HEK293T (cell line): ENCODE results near the gene TAAR6.

Experiments
- ARNT ChIP-seq: fragments of 450-650 bp; IDR thresholded peaks from 2 replicates; pipeline ENCODE4 v1.6.1; 2017; ENCODE audit warnings: mild to moderate bottlenecking
- CTBP1 ChIP-seq: fragments of 450-650 bp; IDR thresholded peaks from 2 replicates; pipeline ENCODE4 v1.6.1; 2016; ENCODE audit warnings: borderline replicate concordance
- ELF4 ChIP-seq: fragments of 450-650 bp; IDR thresholded peaks from 2 replicates; pipeline ENCODE4 v1.6.1; 2017; ENCODE audit warnings: antibody characterized with exemption
- SP1 ChIP-seq: fragments of 450-650 bp; IDR thresholded peaks from 2 replicates; pipeline ENCODE4 v1.6.1; 2017
- SUZ12 ChIP-seq: fragments of 450-650 bp; IDR thresholded peaks from 2 replicates; pipeline ENCODE4 v1.6.1; 2016; ENCODE audit warnings: mild to moderate bottlenecking
- ZNF384 ChIP-seq: fragments of 450-650 bp; IDR thresholded peaks from 2 replicates; pipeline ENCODE4 v1.6.1; 2016

- TF ChIP-seq ARNT = no peak
- TF ChIP-seq SUZ12 = no peak
- no peak for TF ChIP-seq ELF4
- no peak for TF ChIP-seq SP1
- no peak for TF ChIP-seq CTBP1
- TF ChIP-seq ZNF384 = no peak
Measured at GRCh38 chr6:132611616-132612015, 41.5 kb downstream of the TAAR6 start.
